CD14-positive monocyte (primary cell): ENCODE data around the gene PTPRQ. TPM values are rescaled to one million over a fixed set of nuclear protein-coding genes. Genes with fewer than 3 reads are reported as not detected.

ENCODE experiments used
- DNase-seq, 3 donors: peaks; one replicate each; pipeline ENCODE4 v3.0.0-alpha.2; 2011 to 2022
- H2AFZ ChIP-seq: 2 replicates; pipeline ENCODE4 v1.6.0; 2012; ENCODE audit warnings: mild to moderate bottlenecking, low read depth, low read length, inconsistent platforms; ENCODE audit not compliant: insufficient read depth, poor library complexity, severe bottlenecking
- H3K27ac ChIP-seq, 2 donors: 1 replicate in 1 of 2; 2 replicates in 1 of 2; pipeline ENCODE4 v1.5.1; 2012 to 2013; ENCODE audit warnings: low read length in 2 of 2, control low read depth in 1 of 2, inconsistent platforms in 1 of 2, low read depth in 1 of 2, mild to moderate bottlenecking in 1 of 2
- H3K27me3 ChIP-seq, 2 donors: one replicate each; pipeline versions ENCODE4 v1.6.0 to v1.6.1; 2011 to 2013; ENCODE audit warnings: low read length in 2 of 2; ENCODE audit not compliant: control insufficient read depth in 2 of 2, insufficient read depth in 2 of 2
- H3K36me3 ChIP-seq, 2 donors: replicated peaks in 1 of 2; 1 replicate in 1 of 2; 2 replicates in 1 of 2; pipeline versions ENCODE4 v1.5.1 to v1.6.1; 2012 to 2013; ENCODE audit warnings: low read length in 2 of 2, control low read depth in 1 of 2, inconsistent platforms in 1 of 2, mild to moderate bottlenecking in 1 of 2; ENCODE audit not compliant: insufficient read depth in 2 of 2, control insufficient read depth in 1 of 2
- H3K4me1 ChIP-seq, 2 donors: 1 replicate in 1 of 2; 2 replicates in 1 of 2; pipeline versions ENCODE4 v1.5.1 to v1.6.1; 2012 to 2013; ENCODE audit warnings: low read length in 2 of 2, control low read depth in 1 of 2, inconsistent platforms in 1 of 2, mild to moderate bottlenecking in 1 of 2, moderate library complexity in 1 of 2; ENCODE audit not compliant: insufficient read depth in 2 of 2, control insufficient read depth in 1 of 2
- H3K4me2 ChIP-seq: replicated peaks from 2 replicates; pipeline ENCODE3; 2012; ENCODE audit warnings: low read length, moderate library complexity, mild to moderate bottlenecking; ENCODE audit not compliant: poor library complexity, severe bottlenecking; ENCODE audit errors: extremely low read depth
- H3K4me3 ChIP-seq, 3 experiments: fragments of 200-600 bp in 1 of 3; sonication (generic) in 1 of 3; replicated peaks in 1 of 3; 1 replicate in 2 of 3; 2 replicates in 1 of 3; pipeline ENCODE4 v1.5.1; 2011 to 2013; ENCODE audit warnings: low read length in 3 of 3, mild to moderate bottlenecking in 3 of 3, control low read depth in 2 of 3, low read depth in 2 of 3, inconsistent platforms in 1 of 3, moderate library complexity in 1 of 3
- H3K79me2 ChIP-seq: 2 replicates; pipeline ENCODE4 v1.6.0; 2012; ENCODE audit warnings: mild to moderate bottlenecking, control low read depth, inconsistent platforms, low read length, moderate library complexity; ENCODE audit not compliant: insufficient read depth
- H3K9ac ChIP-seq: 2 replicates; pipeline ENCODE4 v1.6.0; 2017; ENCODE audit warnings: low read length, mild to moderate bottlenecking; ENCODE audit not compliant: insufficient read depth, poor library complexity, severe bottlenecking
- H3K9me3 ChIP-seq, 2 donors: replicated peaks in 1 of 2; 1 replicate in 1 of 2; 2 replicates in 1 of 2; pipeline versions ENCODE4 v1.5.1 to v1.6.1; 2012 to 2013; ENCODE audit warnings: low read length in 2 of 2, control low read depth in 1 of 2; ENCODE audit not compliant: control insufficient read depth in 1 of 2, insufficient read depth in 1 of 2
- H4K20me1 ChIP-seq: 2 replicates; pipeline ENCODE4 v1.6.0; 2012; ENCODE audit warnings: mild to moderate bottlenecking, low read length, control low read depth, moderate library complexity; ENCODE audit not compliant: insufficient read depth
- H3K27ac Mint-ChIP-seq, 7 donors: one replicate each; pipeline ENCODE4 v1.8.0; 2020; ENCODE audit warnings: mild to moderate bottlenecking in 7 of 7, mixed read lengths in 7 of 7, moderate library complexity in 6 of 7, inconsistent platforms in 2 of 7
- H3K27me3 Mint-ChIP-seq, 3 donors: one replicate each; pipeline ENCODE4 v1.8.0; 2021 to 2022; ENCODE audit warnings: low read depth in 3 of 3, mild to moderate bottlenecking in 3 of 3, mixed read lengths in 3 of 3, moderate library complexity in 3 of 3, inconsistent platforms in 1 of 3
- H3K36me3 Mint-ChIP-seq, 2 donors: one replicate each; pipeline ENCODE4 v1.8.0; 2020; ENCODE audit warnings: mixed read lengths in 2 of 2, inconsistent platforms in 1 of 2, mild to moderate bottlenecking in 1 of 2
- H3K4me1 Mint-ChIP-seq: one replicate; pipeline ENCODE4 v1.8.0; 2020; ENCODE audit warnings: mild to moderate bottlenecking, mixed read lengths
- H3K4me3 Mint-ChIP-seq, 2 donors: one replicate each; pipeline ENCODE4 v1.8.0; 2020; ENCODE audit warnings: mild to moderate bottlenecking in 2 of 2, mixed read lengths in 2 of 2, moderate library complexity in 1 of 2
- H3K9me3 Mint-ChIP-seq, 7 donors: one replicate each; pipeline ENCODE4 v1.8.0; 2020 to 2022; ENCODE audit warnings: mixed read lengths in 7 of 7, mild to moderate bottlenecking in 6 of 7, moderate library complexity in 6 of 7, inconsistent platforms in 2 of 7
- CTCF ChIP-seq: fragments of 200-600 bp; IDR thresholded peaks from one replicate; pipeline ENCODE4 v1.8.0; 2022; ENCODE audit warnings: antibody characterized with exemption, mild to moderate bottlenecking
- WGBS: methylation state at CpG from one replicate; pipeline ENCODE4 v1.1.5; 2013; ENCODE audit warnings: missing lambda C conversion rate; ENCODE audit not compliant: insufficient coverage; 5-methylcytosine and 5-hydroxymethylcytosine counted together
- intact Hi-C, 2 donors: fragments of 100-400 bp; cut with micrococcal nuclease; formaldehyde crosslinking; loops; one replicate each; pipeline versions ENCODE4 v1.15.0 to v1.15.1; 2023
- polyA plus RNA-seq, 3 donors: library from polyadenylated mRNA; depleted of rRNA in 1 of 3; unstranded in 2 of 3; stranded (reverse) in 1 of 3; fragments of 300-500 nt in 2 of 3; fragments of >200 nt in 1 of 3; fragmentation: Illumina TruSeq in 2 of 3; gene quantifications; 1 replicate in 2 of 3; 2 replicates in 1 of 3; pipeline ENCODE4 v1.2.3, GENCODE V29; 2012 to 2021

The PTPRQ gene
- polyA plus RNA-seq, 3 donors: not detected

GRCh38 chr12:80676856-80677255 lies 232.8 kb downstream of the PTPRQ start:
- Mint-ChIP-seq H3K27ac (no peak overlapping the region), H3K27me3 (peaks cover 0 to 1% (median 0%) of the 10 kb centered on the region in 3 donors), H3K4me3 (no peak overlapping the region), H3K4me1 (no peaks in the 10 kb centered on the region), H3K9me3 (no peaks in the 10 kb centered on the region), H3K36me3 (no peaks in the 10 kb centered on the region)
- no CpG with 5 or more reads among the region's 1 CpG for WGBS
- H3K9ac ChIP-seq: no peak overlapping the region
- H3K4me2 ChIP-seq: no peak overlapping the region
- no peak for TF ChIP-seq CTCF
- H3K4me1 ChIP-seq: no peaks in the 10 kb centered on the region
- no peaks in the 10 kb centered on the region for H3K27me3 ChIP-seq
- H2AFZ ChIP-seq: no peak overlapping the region
- DNase-seq: no peak
- no peak overlapping the region for H3K27ac ChIP-seq
- no peaks in the 10 kb centered on the region for H4K20me1 ChIP-seq
- H3K9me3 ChIP-seq: no peaks in the 10 kb centered on the region
- no peaks in the 10 kb centered on the region for H3K79me2 ChIP-seq
- no peak overlapping the region for H3K4me3 ChIP-seq
- no peaks in the 10 kb centered on the region for H3K36me3 ChIP-seq
- intact Hi-C loops: no loop called here

GRCh38 chr12:80677994-80678393 lies 234.0 kb downstream of the PTPRQ start:
- Histone ChIP-seq H4K20me1 (no peaks in the 10 kb centered on the region), H3K4me2 (no peak overlapping the region), H3K4me1 (no peaks in the 10 kb centered on the region), H3K36me3 (no peaks in the 10 kb centered on the region), H3K79me2 (no peaks in the 10 kb centered on the region), H3K4me3 (no peak overlapping the region), H3K27me3 (no peaks in the 10 kb centered on the region), H3K9me3 (no peaks in the 10 kb centered on the region), H2AFZ (no peak overlapping the region), H3K27ac (no peak overlapping the region), H3K9ac (no peak overlapping the region)
- intact Hi-C loops: no loop called here
- WGBS: no CpG with 5 or more reads among the region's 1 CpG
- no peak overlapping the region for H3K4me3 Mint-ChIP-seq
- TF ChIP-seq CTCF: no peak
- H3K36me3 Mint-ChIP-seq: no peaks in the 10 kb centered on the region
- H3K4me1 Mint-ChIP-seq: no peaks in the 10 kb centered on the region
- no peak overlapping the region for H3K27ac Mint-ChIP-seq
- no peak for DNase-seq
- H3K9me3 Mint-ChIP-seq: no peaks in the 10 kb centered on the region
- H3K27me3 Mint-ChIP-seq: peaks cover 0 to 1% (median 0%) of the 10 kb centered on the region in 3 donors
